SK-N-MC (cell line): ENCODE results near the gene C2CD5.

Experiments
- EZH2 ChIP-seq: fragments of 200-600 bp; sonication (generic); IDR thresholded peaks from one replicate; pipeline ENCODE4 v1.6.1; 2017; ENCODE audit warnings: antibody characterized with exemption
- POLR2AphosphoS5 ChIP-seq: IDR thresholded peaks from 2 replicates; pipeline ENCODE4 v1.6.1; 2012; ENCODE audit warnings: mild to moderate bottlenecking, low read depth, low read length, borderline replicate concordance

DNA sequence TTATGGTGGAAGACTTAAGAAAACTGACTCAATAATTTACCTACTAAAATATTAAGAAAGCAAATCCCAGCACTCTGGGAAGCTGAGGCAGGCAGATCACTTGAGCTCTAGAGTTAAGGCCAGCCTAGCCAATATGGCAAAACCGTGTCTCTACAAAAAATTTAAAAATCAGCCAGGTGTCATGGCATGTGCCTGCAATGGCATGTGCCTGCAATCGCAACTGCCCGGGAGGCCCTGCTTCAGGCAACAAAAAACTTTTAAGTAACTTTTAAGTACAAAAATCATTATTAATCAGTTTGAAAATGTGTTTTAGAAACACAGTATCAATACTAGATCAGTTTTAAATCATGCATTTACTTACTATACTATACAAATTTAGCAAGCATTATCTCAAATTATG is 17.5 kb downstream of the C2CD5 start:
- TF ChIP-seq POLR2AphosphoS5 = no peak
- no peak for TF ChIP-seq EZH2
